GM06990 (cell line): ENCODE data around the gene KBTBD2.

Experiments used
- DNase-seq: peaks from one replicate; pipeline ENCODE4 v3.0.0-alpha.2; 2011; ENCODE audit not compliant: insufficient read length; ENCODE audit errors: extremely low read depth
- H3K27me3 ChIP-seq: replicated peaks from 2 replicates; pipeline ENCODE4 v1.6.0; 2011; ENCODE audit warnings: low read length; ENCODE audit not compliant: control insufficient read depth, insufficient read depth
- H3K36me3 ChIP-seq: 2 replicates; pipeline ENCODE4 v1.5.1; 2011; ENCODE audit warnings: low read length; ENCODE audit not compliant: control insufficient read depth, insufficient read depth
- H3K4me3 ChIP-seq: replicated peaks from 2 replicates; pipeline ENCODE4 v1.5.1; 2011; ENCODE audit warnings: low read depth, mild to moderate bottlenecking, control low read depth, low read length
- TF ChIP-seq, protein P1 (sequence below): IDR thresholded peaks from 2 replicates; pipeline ENCODE4 v1.5.1; 2011; ENCODE audit warnings: low read length, control low read depth, mild to moderate bottlenecking, inconsistent platforms; ENCODE audit not compliant: insufficient read depth, poor library complexity, severe bottlenecking

The KBTBD2 gene

GRCh38 chr7:32915041-32915536 lies 23.5 kb upstream of the KBTBD2 start:
- no peaks in the 10 kb centered on the region for H3K27me3 ChIP-seq
- H3K4me3 ChIP-seq: no peak overlapping the region
- DNase-seq: no peak
- TF ChIP-seq, protein P1, sequence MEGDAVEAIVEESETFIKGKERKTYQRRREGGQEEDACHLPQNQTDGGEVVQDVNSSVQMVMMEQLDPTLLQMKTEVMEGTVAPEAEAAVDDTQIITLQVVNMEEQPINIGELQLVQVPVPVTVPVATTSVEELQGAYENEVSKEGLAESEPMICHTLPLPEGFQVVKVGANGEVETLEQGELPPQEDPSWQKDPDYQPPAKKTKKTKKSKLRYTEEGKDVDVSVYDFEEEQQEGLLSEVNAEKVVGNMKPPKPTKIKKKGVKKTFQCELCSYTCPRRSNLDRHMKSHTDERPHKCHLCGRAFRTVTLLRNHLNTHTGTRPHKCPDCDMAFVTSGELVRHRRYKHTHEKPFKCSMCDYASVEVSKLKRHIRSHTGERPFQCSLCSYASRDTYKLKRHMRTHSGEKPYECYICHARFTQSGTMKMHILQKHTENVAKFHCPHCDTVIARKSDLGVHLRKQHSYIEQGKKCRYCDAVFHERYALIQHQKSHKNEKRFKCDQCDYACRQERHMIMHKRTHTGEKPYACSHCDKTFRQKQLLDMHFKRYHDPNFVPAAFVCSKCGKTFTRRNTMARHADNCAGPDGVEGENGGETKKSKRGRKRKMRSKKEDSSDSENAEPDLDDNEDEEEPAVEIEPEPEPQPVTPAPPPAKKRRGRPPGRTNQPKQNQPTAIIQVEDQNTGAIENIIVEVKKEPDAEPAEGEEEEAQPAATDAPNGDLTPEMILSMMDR: no peak
- no peaks in the 10 kb centered on the region for H3K36me3 ChIP-seq

GRCh38 chr7:32914184-32914583 lies 22.6 kb upstream of the KBTBD2 start:
- no peaks in the 10 kb centered on the region for H3K36me3 ChIP-seq
- TF ChIP-seq, protein P1: no peak
- DNase-seq: no peak
- no peaks in the 10 kb centered on the region for H3K27me3 ChIP-seq
- no peak overlapping the region for H3K4me3 ChIP-seq

- Histone ChIP-seq H3K27me3 (no peaks in the 10 kb centered on the region), H3K4me3 (no peak overlapping the region), H3K36me3 (no peaks in the 10 kb centered on the region)
- TF ChIP-seq, protein P1: no peak
- DNase-seq: no peak
Measured at GRCh38 chr7:32910195-32910594, 18.6 kb upstream of the KBTBD2 start.

DNA sequence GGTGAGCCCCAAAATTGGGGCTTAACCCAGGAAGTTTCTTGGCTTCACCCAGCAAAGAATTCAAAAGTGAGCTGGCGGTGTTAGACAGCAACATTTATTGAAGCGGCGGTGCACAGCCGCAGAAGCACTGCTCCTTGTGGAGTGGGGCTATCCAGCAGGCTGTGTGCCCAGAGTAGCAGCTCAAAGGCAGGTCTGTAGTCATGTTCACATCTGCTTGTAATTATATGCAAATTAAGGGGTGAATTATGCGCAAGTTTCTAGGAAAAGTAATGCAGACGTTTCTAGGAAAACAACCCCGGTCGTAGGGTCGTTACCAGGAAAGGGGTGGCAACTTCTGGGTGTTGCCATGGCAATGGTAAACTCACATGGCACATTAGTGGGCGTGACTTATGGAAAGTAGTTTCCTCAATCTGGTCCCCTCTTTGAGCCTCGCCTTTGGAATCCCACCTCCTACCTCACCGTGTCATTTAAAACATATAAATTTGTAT lies 13.7 kb upstream of the KBTBD2 start:
- TF ChIP-seq, protein P1: no peak
- Histone ChIP-seq H3K36me3 (no peaks in the 10 kb centered on the region), H3K4me3 (no peak overlapping the region), H3K27me3 (no peaks in the 10 kb centered on the region)
- no peak for DNase-seq

GRCh38 chr7:32901629-32902028 lies 10.1 kb upstream of the KBTBD2 start:
- H3K4me3 ChIP-seq: no peak overlapping the region
- TF ChIP-seq, protein P1: no peak
- H3K36me3 ChIP-seq: no peaks in the 10 kb centered on the region
- no peaks in the 10 kb centered on the region for H3K27me3 ChIP-seq
- DNase-seq: no peak
